SU-DHL-6 (cell line): ENCODE results near the gene PML.

ENCODE experiments used
- H2AFZ ChIP-seq: fragments of 200-600 bp; sonication (generic); 2 replicates; pipeline ENCODE4 v1.6.1; 2014; ENCODE audit warnings: low read depth, mild to moderate bottlenecking, moderate library complexity, mixed read lengths, antibody characterized with exemption, low read length; ENCODE audit not compliant: severe bottlenecking
- H3F3A ChIP-seq: fragments of 200-600 bp; shearing (Covaris generic); 2 replicates; pipeline ENCODE4 v1.6.0; 2016; ENCODE audit warnings: antibody characterized with exemption, mild to moderate bottlenecking; ENCODE audit not compliant: insufficient read depth
- H3K27ac ChIP-seq: fragments of 200-600 bp; sonication (generic); 2 replicates; pipeline ENCODE4 v1.5.1; 2016; ENCODE audit warnings: low read depth, mild to moderate bottlenecking, low read length, moderate library complexity, mixed read lengths
- H3K27me3 ChIP-seq: fragments of 200-600 bp; sonication (generic), shearing (Covaris generic); 2 replicates; pipeline ENCODE4 v1.6.0; 2014; ENCODE audit warnings: mild to moderate bottlenecking, low read length
- H3K36me3 ChIP-seq: fragments of 200-600 bp; sonication (generic); 2 replicates; pipeline ENCODE4 v1.6.1; 2014; ENCODE audit warnings: mild to moderate bottlenecking, low read length, mixed read lengths
- H3K4me2 ChIP-seq: fragments of 300-600, 200-600 bp; shearing (Covaris generic), sonication (generic); 2 replicates; pipeline ENCODE4 v1.6.0; 2014; ENCODE audit warnings: low read length, low read depth, mild to moderate bottlenecking; ENCODE audit not compliant: poor library complexity, severe bottlenecking
- H3K4me3 ChIP-seq: fragments of 200-600 bp; sonication (generic); 2 replicates; pipeline ENCODE4 v1.5.1; 2014; ENCODE audit warnings: antibody characterized with exemption, low read length, mild to moderate bottlenecking, mixed read lengths; ENCODE audit not compliant: insufficient read depth, poor library complexity, severe bottlenecking
- H3K79me2 ChIP-seq: fragments of 200-600 bp; sonication (generic); 2 replicates; pipeline ENCODE4 v1.6.1; 2014; ENCODE audit warnings: mild to moderate bottlenecking, low read length, moderate library complexity; ENCODE audit not compliant: insufficient read depth
- H3K9ac ChIP-seq: fragments of 200-600 bp; sonication (generic); 2 replicates; pipeline ENCODE4 v1.7.0; 2014; ENCODE audit warnings: mild to moderate bottlenecking, low read length
- H3K9me2 ChIP-seq: fragments of 200-600 bp; sonication (generic); replicated peaks from 2 replicates; pipeline ENCODE4 v1.6.1; 2014; ENCODE audit warnings: low read length; ENCODE audit not compliant: insufficient read depth
- H3K9me3 ChIP-seq: fragments of 200-600 bp; sonication (generic); 2 replicates; pipeline ENCODE4 v1.6.1; 2014; ENCODE audit warnings: low read length, mixed read lengths; ENCODE audit not compliant: insufficient read depth
- H4K20me1 ChIP-seq: fragments of 200-600 bp; sonication (generic); 2 replicates; pipeline ENCODE4 v1.6.1; 2014; ENCODE audit warnings: low read depth, mild to moderate bottlenecking, antibody characterized with exemption, low read length, moderate library complexity, mixed read lengths
- CTCF ChIP-seq: fragments of 200-600 bp; sonication (generic); IDR thresholded peaks from one replicate; pipeline ENCODE4 v1.5.1; 2017; ENCODE audit warnings: antibody characterized with exemption, mild to moderate bottlenecking, low read length, moderate library complexity; ENCODE audit not compliant: insufficient read depth, poor library complexity, severe bottlenecking
- EZH2phosphoT487 ChIP-seq: fragments of 200-600 bp; sonication (generic), shearing (Covaris generic); conservative IDR thresholded peaks from 2 replicates; pipeline ENCODE4 v1.6.1; 2018; ENCODE audit warnings: mild to moderate bottlenecking, antibody characterized with exemption, low read length, moderate library complexity, mixed read lengths

The PML gene

GRCh38 chr15:74040109-74040850 lies 45.8 kb downstream of the PML start:
- Histone ChIP-seq H3K4me2 (no peak overlapping the region), H3K36me3 (no peaks in the 10 kb centered on the region), H3K4me3 (no peak overlapping the region), H2AFZ (no peak overlapping the region), H3K9me2 (no peaks in the 10 kb centered on the region), H3K27ac (no peak overlapping the region), H3K9ac (no peak overlapping the region), H3K9me3 (no peaks in the 10 kb centered on the region), H4K20me1 (no peaks in the 10 kb centered on the region), H3K79me2 (no peaks in the 10 kb centered on the region), H3F3A (no peaks in the 10 kb centered on the region), H3K27me3 (no peaks in the 10 kb centered on the region)
- no peak for TF ChIP-seq CTCF
- no peak for TF ChIP-seq EZH2phosphoT487

GRCh38 chr15:74041311-74041756 lies 46.8 kb downstream of the PML start:
- no peak for TF ChIP-seq EZH2phosphoT487
- TF ChIP-seq CTCF, result no peak
- Histone ChIP-seq H2AFZ (no peak overlapping the region), H4K20me1 (no peaks in the 10 kb centered on the region), H3K27me3 (no peaks in the 10 kb centered on the region), H3K4me3 (no peak overlapping the region), H3K9me2 (no peaks in the 10 kb centered on the region), H3F3A (no peaks in the 10 kb centered on the region), H3K79me2 (no peaks in the 10 kb centered on the region), H3K9me3 (no peaks in the 10 kb centered on the region), H3K27ac (no peak overlapping the region), H3K4me2 (no peak overlapping the region), H3K9ac (no peak overlapping the region), H3K36me3 (no peaks in the 10 kb centered on the region)

GRCh38 chr15:74041777-74042435 lies 47.4 kb downstream of the PML start:
- H3K79me2 ChIP-seq, result no peaks in the 10 kb centered on the region
- TF ChIP-seq EZH2phosphoT487 (no peak), CTCF (no peak)
- H3K4me2 ChIP-seq, result no peak overlapping the region
- no peaks in the 10 kb centered on the region for H3K27me3 ChIP-seq
- H3K9me3 ChIP-seq, result no peaks in the 10 kb centered on the region
- H3K4me3 ChIP-seq, result no peak overlapping the region
- H2AFZ ChIP-seq, result no peak overlapping the region
- H4K20me1 ChIP-seq, result no peaks in the 10 kb centered on the region
- no peaks in the 10 kb centered on the region for H3K9me2 ChIP-seq
- H3F3A ChIP-seq, result no peaks in the 10 kb centered on the region
- H3K27ac ChIP-seq, result no peak overlapping the region
- H3K36me3 ChIP-seq, result no peaks in the 10 kb centered on the region
- no peak overlapping the region for H3K9ac ChIP-seq
